Peyer's patch (tissue), 4 donors: ENCODE data around the gene PPP1R3C.

Source experiments
- CTCF ChIP-seq, 6 experiments: fragments of 450-650 bp in 4 of 6; fragments of 200-600 bp in 2 of 6; sonication (generic) in 1 of 6; IDR thresholded peaks; one replicate each; pipeline ENCODE4 v1.5.1; 2017 to 2019; ENCODE audit warnings: antibody characterized with exemption in 6 of 6, mild to moderate bottlenecking in 3 of 6, moderate library complexity in 1 of 6
- POLR2A ChIP-seq, 2 donors: fragments of 450-650 bp; IDR thresholded peaks; one replicate each; pipeline ENCODE4 v1.5.1; 2017; ENCODE audit warnings: antibody characterized with exemption in 2 of 2, mild to moderate bottlenecking in 2 of 2, moderate library complexity in 2 of 2

- TF ChIP-seq CTCF (IDR thresholded peaks at IDR 0.05) (no peak), POLR2A (IDR thresholded peaks at IDR 0.05) (no peak)
These were observed 29.9 kb downstream of the PPP1R3C start for GRCh38 chr10:91602868-91603568.
